Measurements from ENCODE around the gene DCHS1.

DNA sequence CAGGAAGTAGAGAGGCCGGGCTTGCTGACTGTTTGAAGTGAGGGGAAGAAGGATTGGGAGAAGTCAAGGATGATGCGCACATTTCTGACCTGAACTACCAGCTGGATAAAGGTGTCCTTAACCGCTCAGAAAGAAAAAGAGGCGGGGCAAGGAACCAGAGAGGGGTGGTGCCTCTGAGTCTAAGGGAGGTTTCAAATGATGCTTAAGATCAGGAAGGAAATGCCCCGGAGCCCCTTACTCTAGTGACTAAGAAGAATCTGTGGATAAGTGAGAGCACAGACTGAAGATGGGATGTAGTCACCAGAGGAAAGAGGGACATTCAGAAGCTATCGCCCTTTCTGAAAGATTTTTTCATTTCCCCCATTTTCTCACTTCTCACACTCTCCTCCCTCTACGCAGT is 12.7 kb downstream of the DCHS1 start:
- TF ChIP-seq, protein P1, sequence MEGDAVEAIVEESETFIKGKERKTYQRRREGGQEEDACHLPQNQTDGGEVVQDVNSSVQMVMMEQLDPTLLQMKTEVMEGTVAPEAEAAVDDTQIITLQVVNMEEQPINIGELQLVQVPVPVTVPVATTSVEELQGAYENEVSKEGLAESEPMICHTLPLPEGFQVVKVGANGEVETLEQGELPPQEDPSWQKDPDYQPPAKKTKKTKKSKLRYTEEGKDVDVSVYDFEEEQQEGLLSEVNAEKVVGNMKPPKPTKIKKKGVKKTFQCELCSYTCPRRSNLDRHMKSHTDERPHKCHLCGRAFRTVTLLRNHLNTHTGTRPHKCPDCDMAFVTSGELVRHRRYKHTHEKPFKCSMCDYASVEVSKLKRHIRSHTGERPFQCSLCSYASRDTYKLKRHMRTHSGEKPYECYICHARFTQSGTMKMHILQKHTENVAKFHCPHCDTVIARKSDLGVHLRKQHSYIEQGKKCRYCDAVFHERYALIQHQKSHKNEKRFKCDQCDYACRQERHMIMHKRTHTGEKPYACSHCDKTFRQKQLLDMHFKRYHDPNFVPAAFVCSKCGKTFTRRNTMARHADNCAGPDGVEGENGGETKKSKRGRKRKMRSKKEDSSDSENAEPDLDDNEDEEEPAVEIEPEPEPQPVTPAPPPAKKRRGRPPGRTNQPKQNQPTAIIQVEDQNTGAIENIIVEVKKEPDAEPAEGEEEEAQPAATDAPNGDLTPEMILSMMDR (IDR thresholded peaks at IDR 0.05), result no peak
- TF ChIP-seq EP300 (IDR thresholded peaks at IDR 0.05), result no peak

Data from ovary (tissue), 3 donors.